ENCODE data around the gene STXBP1. TPM values are rescaled to one million over a fixed set of nuclear protein-coding genes. Genes with fewer than 3 reads are reported as not detected.

STXBP1 gene
- total and polyA plus RNA-seq, 2 of the 13 experiments (the other 11 are each of a cell fraction or from before 2014, with no cell fraction given), result 2.9 TPM

GRCh38 chr9:127578952-127579853, 32.9 kb upstream of the STXBP1 start (continued):
- no peak for TF ChIP-seq FUBP1 (CRISPR knock-in tag; IDR thresholded peaks at IDR 0.05; ENCODE audit: borderline replicate concordance)
- no peak for TF ChIP-seq NR1H2 (CRISPR knock-in tag; IDR thresholded peaks at IDR 0.05; ENCODE audit: borderline replicate concordance, low read depth)
- TF ChIP-seq TOE1 (CRISPR knock-in tag; IDR thresholded peaks at IDR 0.05), result no peak
- TF ChIP-seq SAP130 (CRISPR knock-in tag; IDR thresholded peaks at IDR 0.05; ENCODE audit: low read depth), result peak; percentile 99
- TF ChIP-seq CEBPG (CRISPR knock-in tag; IDR thresholded peaks at IDR 0.05), result 0 out of 2 replicates have a peak, but pooled peaks have one; percentile 27
- TF ChIP-seq MEIS2 (CRISPR knock-in tag; IDR thresholded peaks at IDR 0.05), result peak; percentile 64
- peak; percentile 91 for TF ChIP-seq PHF21A (CRISPR knock-in tag; IDR thresholded peaks at IDR 0.05)
- TF ChIP-seq AHR (CRISPR knock-in tag; IDR thresholded peaks at IDR 0.05), result no peak
- peak; percentile 51; the same call in 1 of the 2 replicates for TF ChIP-seq ZNF12 (CRISPR knock-in tag; IDR thresholded peaks at IDR 0.05)
- TF ChIP-seq SKI (IDR thresholded peaks at IDR 0.05; ENCODE audit: partially characterized antibody), result peak; percentile 50
- no peak; the same call in 1 of the 2 replicates for TF ChIP-seq HNF4G (IDR thresholded peaks at IDR 0.05; ENCODE audit: borderline replicate concordance, low read depth, low read length)
- TF ChIP-seq HNF4G (CRISPR knock-in tag; IDR thresholded peaks at IDR 0.05; ENCODE audit: borderline replicate concordance, low read depth), result peak; percentile 62; the same call in 1 of the 2 replicates
- TF ChIP-seq UBTF (CRISPR knock-in tag; IDR thresholded peaks at IDR 0.05), result peak; percentile 84
- TF ChIP-seq ZNF484 (CRISPR knock-in tag; IDR thresholded peaks at IDR 0.05; ENCODE audit: borderline replicate concordance, low read depth), result no peak
- TF ChIP-seq ZNF7 (CRISPR knock-in tag; IDR thresholded peaks at IDR 0.05), result no peak
- TF ChIP-seq HOXD1 (CRISPR knock-in tag; IDR thresholded peaks at IDR 0.05), result no peak; the same call in 1 of the 2 replicates
- TF ChIP-seq HMGA1 (CRISPR knock-in tag; conservative IDR thresholded peaks at IDR 0.05), result no peak
- peak; percentile 81 for TF ChIP-seq ZFX (CRISPR knock-in tag; IDR thresholded peaks at IDR 0.05; ENCODE audit: low read depth)
- TF ChIP-seq ZSCAN12 (CRISPR knock-in tag; IDR thresholded peaks at IDR 0.05), result no peak
- no peak for TF ChIP-seq LCORL (IDR thresholded peaks at IDR 0.05)
- TF ChIP-seq LCORL (CRISPR knock-in tag; IDR thresholded peaks at IDR 0.05), result peak; percentile 93
- peak; percentile 64; the same call in 1 of the 2 replicates for TF ChIP-seq SIN3A (IDR thresholded peaks at IDR 0.05; ENCODE audit: borderline replicate concordance, low read depth, low read length)
- TF ChIP-seq FOXC1 (CRISPR knock-in tag; IDR thresholded peaks at IDR 0.05; ENCODE audit: borderline replicate concordance), result 0 out of 2 replicates have a peak, but pooled peaks have one; percentile 23
- TF ChIP-seq MTA1 (CRISPR knock-in tag; IDR thresholded peaks at IDR 0.05; ENCODE audit: borderline replicate concordance), result no peak
- TF ChIP-seq HOXA5 (CRISPR knock-in tag; IDR thresholded peaks at IDR 0.05), result no peak
- peak; percentile 47; the same call in 1 of the 2 replicates for TF ChIP-seq ZNF766 (CRISPR knock-in tag; IDR thresholded peaks at IDR 0.05; ENCODE audit: borderline replicate concordance)
- peak; percentile 55; the same call in 1 of the 2 replicates for TF ChIP-seq ZNF598 (CRISPR knock-in tag; IDR thresholded peaks at IDR 0.05; ENCODE audit: borderline replicate concordance)
- TF ChIP-seq FOXA3 (CRISPR knock-in tag; IDR thresholded peaks at IDR 0.05), result no peak
- TF ChIP-seq KLF11 (CRISPR knock-in tag; IDR thresholded peaks at IDR 0.05), result peak; percentile 75; the same call in 1 of the 2 replicates

Measured in HepG2 (cell line).